Stimulated activated CD4-positive, alpha-beta T cell treated with anti-CD3 and anti-CD28 coated beads, Interleukin-4, amount 100 ng/mL, for 24 hours (primary cell): Measurements from ENCODE around the gene CCDC24.

Source experiments
- DNase-seq: peaks from one replicate; pipeline ENCODE4 v3.0.0-alpha.2; 2020

The CCDC24 gene

GRCh38 chr1:44029260-44029910 is 38.0 kb downstream of the CCDC24 start:
- DNase-seq = no peak

DNA sequence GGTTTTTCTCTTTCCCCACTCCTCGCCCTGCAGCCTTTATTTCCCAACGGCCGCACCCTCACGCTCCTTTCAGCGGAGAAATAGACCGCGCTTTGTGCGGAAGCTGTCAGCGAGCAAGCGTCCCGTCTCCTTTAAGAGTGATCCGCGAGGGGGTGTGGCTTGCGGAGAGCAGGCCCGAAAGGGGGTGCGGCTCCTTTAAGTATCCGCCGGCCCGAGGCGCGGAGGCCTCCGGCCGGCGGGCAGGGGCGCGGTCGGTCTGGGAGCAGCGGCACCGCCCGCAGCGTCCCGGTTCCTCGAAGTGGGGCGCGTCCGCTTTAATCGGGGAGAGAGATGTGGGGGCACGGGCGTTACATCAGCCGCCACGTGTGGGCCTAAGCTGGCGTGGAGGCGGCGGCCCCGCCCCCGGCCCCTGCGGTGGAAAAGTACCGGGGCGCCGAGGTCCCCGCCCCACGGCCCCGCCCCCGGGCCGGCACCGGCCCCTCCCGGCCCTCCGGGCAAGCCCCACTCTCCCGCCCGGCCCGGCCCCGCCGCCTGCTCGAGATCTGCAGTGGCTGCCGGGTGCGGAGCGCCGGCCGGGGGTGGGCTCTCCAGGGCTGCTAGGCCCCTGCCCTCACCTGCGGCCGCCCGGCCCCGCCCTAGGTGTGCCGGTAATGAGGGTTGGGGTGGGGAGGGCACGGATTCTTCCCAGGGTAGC is 38.7 kb downstream of the CCDC24 start:
- peak; percentile 90 for DNase-seq

GRCh38 chr1:44030605-44031251 is 39.3 kb downstream of the CCDC24 start:
- peak; percentile 53 for DNase-seq

- peak; percentile 58 for DNase-seq
Observed at GRCh38 chr1:44031252-44032169, 40.1 kb downstream of the CCDC24 start, which contains the start of gene SLC6A9. Gene SLC6A9, minus strand, starts transcription at chr1:44031462. Its CDS starts 7,185 bp downstream, at chr1:44024277.

- DNase-seq = no peak
Observed at GRCh38 chr1:44032170-44032790, 40.9 kb downstream of the CCDC24 start.

GRCh38 chr1:44033041-44033575 is 41.7 kb downstream of the CCDC24 start:
- DNase-seq = no peak

GRCh38 chr1:44033756-44034155 is 42.4 kb downstream of the CCDC24 start:
- no peak for DNase-seq

DNA sequence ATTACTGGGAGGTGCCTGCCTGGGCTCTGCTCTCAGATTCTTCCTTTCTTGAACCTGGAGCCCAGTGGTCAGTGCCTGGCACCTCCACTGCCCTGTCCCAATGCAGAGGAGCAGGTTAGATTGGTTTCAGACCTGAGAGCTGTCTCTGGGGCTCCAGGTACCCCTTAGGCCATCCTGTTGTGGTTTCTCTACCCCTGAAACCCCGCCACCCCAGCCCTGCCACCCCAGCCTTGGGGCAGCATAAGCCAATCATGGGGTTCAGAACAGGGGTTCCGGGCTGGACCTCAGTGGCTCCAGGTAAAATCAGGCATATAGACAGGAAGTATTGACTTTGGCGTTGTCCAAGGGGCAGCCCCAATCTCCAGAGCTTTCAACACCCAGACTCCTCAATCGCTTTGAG is 43.0 kb downstream of the CCDC24 start:
- DNase-seq = no peak

DNA sequence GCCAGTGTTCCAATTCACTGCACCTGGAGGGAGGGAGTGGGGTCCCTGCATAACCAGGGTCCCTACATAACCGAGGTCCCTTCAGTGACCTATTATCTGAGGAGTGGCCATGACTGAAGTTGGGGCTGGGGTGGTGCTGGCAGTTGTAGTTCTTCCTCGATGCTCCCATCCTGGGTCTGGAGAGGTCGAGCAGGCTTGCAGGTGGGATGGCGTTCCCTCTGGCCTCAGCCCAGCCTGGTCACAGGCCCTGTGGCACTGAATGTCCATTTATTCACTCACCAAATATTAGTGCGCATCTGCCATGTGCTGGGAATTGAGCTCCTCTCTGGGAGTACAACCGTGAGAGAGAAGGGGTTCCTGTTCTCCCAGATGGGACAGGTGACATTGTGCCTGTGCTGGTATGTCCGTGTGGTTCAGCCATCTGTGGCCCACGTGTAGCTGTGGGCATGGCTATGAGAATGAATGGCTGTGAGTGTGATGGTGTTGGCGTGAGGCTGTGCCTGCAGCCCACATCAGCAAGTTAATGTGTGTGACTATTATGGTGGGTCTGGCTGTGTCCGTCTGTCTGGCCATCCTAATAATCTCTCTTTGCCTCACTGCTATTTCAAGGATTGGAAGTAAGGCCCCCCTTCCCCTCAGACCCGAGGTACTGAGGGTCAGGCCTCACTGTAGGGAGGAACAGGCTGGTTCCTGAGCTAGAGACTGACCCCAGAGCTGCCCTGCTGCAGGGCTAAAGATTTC is 43.7 kb downstream of the CCDC24 start:
- no peak for DNase-seq

DNA sequence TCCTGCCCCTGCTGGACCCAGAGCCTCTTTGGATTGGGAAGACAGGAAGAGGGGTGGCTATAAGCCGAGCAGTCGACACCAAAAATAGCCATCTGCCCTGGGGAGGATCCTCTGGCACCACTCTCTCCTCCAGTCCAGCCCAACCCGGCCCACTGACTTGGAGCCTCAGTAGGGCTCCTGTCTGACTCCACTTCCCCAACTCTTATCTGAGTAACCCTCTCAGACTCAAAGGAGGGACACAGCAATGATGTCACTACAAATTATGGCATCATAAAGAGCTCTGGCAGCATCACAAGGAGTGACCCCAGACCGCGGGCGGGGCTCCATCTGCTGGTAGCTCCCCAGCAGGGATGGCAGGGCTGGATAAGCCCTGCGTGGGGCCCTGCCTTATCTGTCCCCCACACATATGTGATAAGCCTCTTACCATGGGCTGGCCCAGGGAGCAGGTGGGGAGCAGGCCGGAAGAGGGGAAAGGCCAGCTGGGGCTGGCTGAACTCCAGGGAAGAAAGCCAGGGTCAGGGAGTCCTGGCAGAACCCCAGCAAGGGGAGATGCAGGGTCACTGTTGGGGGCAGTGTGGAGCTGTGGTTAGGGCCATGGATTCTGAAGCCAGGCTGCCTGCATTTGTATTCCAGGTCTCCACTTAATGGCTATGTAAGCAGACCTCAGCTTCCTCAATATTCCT is 44.5 kb downstream of the CCDC24 start:
- DNase-seq = no peak

GRCh38 chr1:44036409-44037139 is 45.2 kb downstream of the CCDC24 start:
- DNase-seq = peak; percentile 77

- DNase-seq = no peak
Observed at GRCh38 chr1:44037154-44037553, 45.8 kb downstream of the CCDC24 start.

DNA sequence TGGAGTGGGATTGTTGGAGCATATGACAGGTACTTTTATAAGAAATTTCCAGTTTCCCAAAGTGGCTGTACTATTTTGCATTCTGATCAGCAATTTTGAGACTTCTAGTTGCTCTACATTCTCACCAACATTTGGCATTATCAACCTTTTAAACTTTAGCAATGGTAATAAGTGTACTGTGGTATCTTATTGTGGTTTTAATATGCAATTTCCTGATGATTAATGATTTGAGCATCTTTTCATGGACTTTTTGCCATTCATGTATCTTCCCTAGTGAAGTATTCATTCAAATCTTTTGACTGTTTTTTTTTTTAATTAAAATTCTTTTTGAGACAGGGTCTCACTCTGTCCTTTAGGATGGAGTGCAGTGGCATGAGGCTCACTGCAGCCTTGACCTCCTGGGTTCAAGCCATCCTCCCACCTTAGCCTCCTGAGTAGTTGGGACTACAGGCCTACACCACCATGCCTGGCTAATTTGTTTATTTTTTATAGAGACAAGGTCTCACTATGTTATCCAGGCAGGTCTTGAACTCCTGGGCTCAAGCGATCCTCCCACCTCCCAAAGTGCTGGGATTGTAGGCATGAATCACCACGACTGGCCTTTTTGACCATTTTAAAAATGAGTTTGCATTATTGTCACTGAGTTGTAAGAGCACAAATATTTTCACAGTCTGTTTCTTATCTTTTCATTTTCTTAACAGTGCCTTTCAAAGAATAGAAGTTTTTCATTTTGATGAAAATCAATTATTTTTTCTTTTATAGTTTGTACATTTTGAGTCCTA is 47.7 kb downstream of the CCDC24 start:
- DNase-seq = no peak

DNA sequence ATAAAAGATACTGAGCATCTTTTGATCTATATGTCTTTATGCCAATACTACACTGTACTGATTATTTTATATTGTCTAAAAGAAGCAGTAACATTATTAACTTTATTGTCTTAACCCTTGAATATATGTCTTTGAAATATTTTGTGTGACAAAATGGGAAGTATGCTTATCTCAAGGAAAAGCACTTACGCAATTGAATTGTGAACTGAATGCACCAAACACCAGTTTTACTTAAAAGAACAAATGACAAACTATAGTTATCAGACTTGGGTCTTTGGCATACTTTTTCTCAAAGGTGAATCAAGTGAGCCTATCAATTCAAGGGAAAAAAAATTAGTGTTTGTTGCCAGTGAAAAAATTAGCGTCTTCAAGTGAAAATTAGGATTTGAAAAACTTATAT is 49.0 kb downstream of the CCDC24 start:
- DNase-seq = no peak

DNA sequence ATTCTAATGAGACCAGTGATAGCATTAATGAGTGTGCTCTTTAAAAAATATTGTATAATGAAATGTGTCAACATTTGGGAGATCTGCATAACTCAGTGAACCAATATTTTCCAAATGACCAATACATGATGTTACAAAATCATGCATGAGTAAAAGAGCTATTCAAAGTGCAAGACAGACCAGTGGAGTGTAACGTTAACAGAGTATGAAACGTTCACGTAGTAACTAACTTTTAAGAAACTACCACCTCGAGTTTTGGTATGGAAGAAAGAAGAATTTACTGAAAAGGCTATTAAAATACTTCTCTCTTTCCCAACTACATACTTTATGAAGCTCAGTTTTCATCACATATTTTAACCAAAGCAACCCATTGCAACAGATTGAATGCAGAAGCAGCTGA is 49.4 kb downstream of the CCDC24 start:
- no peak for DNase-seq

DNA sequence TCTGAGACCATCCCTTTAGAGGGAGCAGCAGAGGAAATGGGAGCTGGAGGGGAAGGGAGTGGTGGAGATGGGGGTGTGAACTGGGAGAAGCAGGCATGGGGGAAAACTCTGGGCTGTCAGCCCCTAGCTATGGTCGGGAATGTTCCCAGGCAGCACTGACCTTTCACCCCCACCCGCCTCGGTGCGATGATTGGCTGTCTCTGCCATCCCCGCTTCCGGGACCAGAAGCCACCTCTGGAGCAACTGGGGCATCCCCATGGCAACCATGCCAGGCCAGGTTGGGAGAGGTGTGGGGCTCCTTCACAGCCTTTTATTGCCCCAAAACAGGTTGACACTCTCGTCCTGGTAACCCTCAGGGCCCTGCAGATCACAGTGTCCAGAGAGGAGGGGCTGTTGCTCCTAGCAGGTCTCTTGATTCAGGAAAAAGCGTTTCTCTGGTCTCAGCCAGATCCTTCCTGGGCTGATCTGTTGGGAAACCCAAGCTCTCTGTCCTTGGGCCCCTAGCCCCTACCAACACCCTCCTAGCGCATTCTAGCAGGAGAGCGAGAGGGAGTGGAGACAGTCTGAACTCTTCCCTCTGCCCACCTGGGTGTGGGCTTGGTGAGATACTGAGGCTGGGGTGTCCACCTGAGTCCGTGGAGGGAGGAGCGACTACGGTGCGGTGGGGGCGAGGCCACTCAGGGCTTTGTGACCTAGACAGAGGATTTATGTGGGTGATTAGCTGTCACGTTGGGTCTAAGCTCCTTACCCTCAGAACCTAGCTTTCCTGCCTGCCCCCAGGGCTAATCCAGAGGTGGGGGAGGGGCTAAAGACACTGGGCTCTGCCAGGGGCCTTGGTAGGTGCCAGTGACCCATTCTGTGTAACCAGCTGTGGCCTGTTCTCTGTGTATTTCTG is 52.0 kb downstream of the CCDC24 start:
- DNase-seq = no peak

DNA sequence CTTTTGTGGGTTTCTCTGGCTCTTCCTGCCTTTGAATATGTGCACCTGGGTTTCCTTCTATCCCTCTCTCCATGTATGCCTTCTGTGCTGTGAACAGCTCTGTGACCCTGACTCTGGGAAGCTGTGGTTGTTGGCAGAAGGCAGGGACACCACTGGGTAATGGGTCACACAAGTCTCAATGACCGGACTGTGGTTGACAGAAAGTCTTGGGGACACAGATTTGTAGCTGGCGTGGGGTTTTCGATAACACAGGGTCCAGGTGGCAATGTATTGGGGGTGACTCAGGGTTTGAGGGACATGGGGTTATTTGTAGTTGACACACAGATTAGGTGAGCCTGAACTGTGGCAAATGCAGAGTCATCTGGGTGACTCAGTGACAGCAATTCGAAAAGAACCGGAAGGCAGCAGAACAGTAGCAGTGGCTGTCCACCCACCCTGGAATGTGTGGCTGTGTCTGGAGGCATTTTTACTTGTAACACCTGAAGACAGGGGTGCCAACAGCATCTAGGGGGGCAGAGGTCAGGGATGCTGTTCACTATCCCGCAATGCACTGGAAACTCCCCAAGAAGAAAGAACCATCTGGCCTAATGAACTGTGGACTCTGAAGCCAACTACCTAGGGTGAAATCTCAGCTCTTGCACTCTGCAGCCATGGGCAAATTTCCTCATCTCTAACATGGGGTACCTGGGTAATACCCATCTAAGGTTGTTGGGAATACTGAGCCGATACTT is 52.8 kb downstream of the CCDC24 start:
- no peak for DNase-seq

- no peak for DNase-seq
Observed at GRCh38 chr1:44045064-44045463, 53.7 kb downstream of the CCDC24 start.
